B cell (primary cell): ENCODE results near the gene NPAS1. TPM values are rescaled to one million over a fixed set of nuclear protein-coding genes. Genes with fewer than 3 reads are reported as not detected.

Source experiments
- ATAC-seq: fragments of 200-7000 bp; cut with Tn5 transposase; one replicate; pipeline ENCODE4 v1.10.0; 2021; ENCODE audit warnings: low read depth, mild to moderate bottlenecking, moderate number of reproducible peaks, moderate library complexity
- CTCF ChIA-PET: fragments of 350-600 bp; sonication (Branson Sonifier 250); formaldehyde crosslinking; loops from one replicate; lab custom pipeline; 2021; ENCODE audit warnings: antibody characterized with exemption, inconsistent platforms; lab: Charles Lee
- POLR2A ChIA-PET: fragments of 350-600 bp; sonication (Branson Sonifier 250); formaldehyde crosslinking; loops from one replicate; lab custom pipeline; 2021; ENCODE audit warnings: antibody characterized with exemption; lab: Charles Lee
- DNase-seq: peaks from one replicate; pipeline ENCODE4 v3.0.0; 2013
- H2AFZ ChIP-seq: 2 replicates; pipeline ENCODE4 v1.6.1; 2012; ENCODE audit warnings: mild to moderate bottlenecking, low read depth, low read length; ENCODE audit not compliant: insufficient read depth, poor library complexity, severe bottlenecking
- H3K27ac ChIP-seq, 2 donors: 1 replicate in 1 of 2; 2 replicates in 1 of 2; pipeline ENCODE4 v1.5.1; 2012 to 2013; ENCODE audit warnings: low read length in 2 of 2, mild to moderate bottlenecking in 2 of 2, moderate library complexity in 1 of 2
- H3K27me3 ChIP-seq, 4 experiments: fragments of 200-600 bp in 1 of 4; sonication (generic) in 1 of 4; replicated peaks in 1 of 4; 1 replicate in 2 of 4; 2 replicates in 2 of 4; pipeline versions ENCODE4 v1.6.1 to v1.7.0; 2013 to 2016; ENCODE audit warnings: low read length in 3 of 4, mild to moderate bottlenecking in 2 of 4, mixed read lengths in 1 of 4, moderate library complexity in 1 of 4; ENCODE audit not compliant: insufficient read depth in 4 of 4, control insufficient read depth in 3 of 4; ENCODE audit errors: control extremely low read depth in 1 of 4
- H3K36me3 ChIP-seq, 2 experiments: replicated peaks in 1 of 2; 1 replicate in 1 of 2; 2 replicates in 1 of 2; pipeline versions ENCODE4 v1.6.1 to v1.7.1; 2013; ENCODE audit warnings: low read length in 1 of 2; ENCODE audit not compliant: insufficient read depth in 2 of 2, control insufficient read depth in 1 of 2; ENCODE audit errors: control extremely low read depth in 1 of 2, extremely low read depth in 1 of 2
- H3K4me1 ChIP-seq, 2 donors: fragments of 200-600 bp in 1 of 2; sonication (generic) in 1 of 2; 1 replicate in 1 of 2; 2 replicates in 1 of 2; pipeline versions ENCODE4 v1.5.1 to v1.6.1; 2013 to 2017; ENCODE audit warnings: low read length in 2 of 2; ENCODE audit not compliant: control insufficient read depth in 2 of 2, insufficient read depth in 2 of 2
- H3K4me2 ChIP-seq: replicated peaks from 2 replicates; pipeline ENCODE3; 2012; ENCODE audit warnings: mild to moderate bottlenecking, low read depth, low read length; ENCODE audit not compliant: poor library complexity, severe bottlenecking
- H3K4me3 ChIP-seq, 5 experiments: fragments of 200-600 bp in 1 of 5; sonication (generic) in 1 of 5; 1 replicate in 3 of 5; 2 replicates in 2 of 5; pipeline versions ENCODE4 v1.5.1 to v1.7.0; 2011 to 2016; ENCODE audit warnings: low read length in 4 of 5, mild to moderate bottlenecking in 4 of 5, low read depth in 2 of 5, control low read depth in 1 of 5, moderate library complexity in 1 of 5; ENCODE audit not compliant: insufficient read depth in 1 of 5; ENCODE audit errors: control extremely low read depth in 1 of 5, extremely low read depth in 1 of 5
- H3K79me2 ChIP-seq: fragments of 200-600 bp; sonication (generic); one replicate; pipeline ENCODE4 v1.6.0; 2016; ENCODE audit warnings: low read length; ENCODE audit not compliant: control insufficient read depth, insufficient read depth
- H3K9ac ChIP-seq: fragments of 200-600 bp; sonication (generic); 2 replicates; pipeline ENCODE4 v1.6.1; 2017; ENCODE audit warnings: mild to moderate bottlenecking, low read length, moderate library complexity
- H3K9me3 ChIP-seq, 3 donors: one replicate each; pipeline versions ENCODE4 v1.6.1 to v1.7.1; 2013; ENCODE audit warnings: low read length in 2 of 3; ENCODE audit not compliant: control insufficient read depth in 2 of 3, insufficient read depth in 1 of 3; ENCODE audit errors: control extremely low read depth in 1 of 3
- H4K20me1 ChIP-seq: 2 replicates; pipeline ENCODE4 v1.6.0; 2012; ENCODE audit warnings: mild to moderate bottlenecking, low read length; ENCODE audit not compliant: insufficient read depth, control insufficient read depth, poor library complexity, severe bottlenecking
- H3K27ac Mint-ChIP-seq: one replicate; pipeline ENCODE4 v1.8.0; 2021; ENCODE audit warnings: mixed read lengths
- H3K27me3 Mint-ChIP-seq: one replicate; pipeline ENCODE4 v1.8.0; 2021; ENCODE audit warnings: mixed read lengths
- H3K4me1 Mint-ChIP-seq: one replicate; pipeline ENCODE4 v1.8.0; 2021; ENCODE audit warnings: mixed read lengths
- H3K4me3 Mint-ChIP-seq: one replicate; pipeline ENCODE4 v1.8.0; 2021; ENCODE audit warnings: mixed read lengths
- H3K9me3 Mint-ChIP-seq: one replicate; pipeline ENCODE4 v1.8.0; 2022; ENCODE audit warnings: mixed read lengths; ENCODE audit not compliant: insufficient read depth
- CTCF ChIP-seq: fragments of 200-600 bp; IDR thresholded peaks from one replicate; pipeline ENCODE4 v1.8.0; 2022; ENCODE audit warnings: antibody characterized with exemption, mild to moderate bottlenecking
- EZH2 ChIP-seq: IDR thresholded peaks from 2 replicates; pipeline ENCODE4 v1.6.1; 2012; ENCODE audit warnings: borderline replicate concordance, low read depth, mild to moderate bottlenecking, moderate library complexity, low read length; ENCODE audit not compliant: insufficient read depth, poor library complexity, severe bottlenecking
- WGBS: methylation state at CpG from one replicate; pipeline ENCODE4 v1.1.5; 2013; ENCODE audit warnings: missing lambda C conversion rate; ENCODE audit not compliant: insufficient coverage; 5-methylcytosine and 5-hydroxymethylcytosine counted together
- intact Hi-C: fragments of 100-400 bp; cut with micrococcal nuclease; formaldehyde crosslinking; loops from one replicate; pipeline ENCODE4 v1.10.0; 2022
- polyA plus RNA-seq: library from polyadenylated mRNA; depleted of rRNA; stranded (reverse); fragments of >200 nt; gene quantifications from 2 replicates; pipeline ENCODE4 v1.2.3, GENCODE V29; 2012
- total RNA-seq, 2 donors: library from RNA; stranded (reverse); fragments of 120-200 nt in 1 of 2; gene quantifications; 1 replicate in 1 of 2; 2 replicates in 1 of 2; pipeline versions ENCODE4 v1.2.3 to v1.2.4, GENCODE V29; 2013 to 2022

Gene NPAS1
- total and polyA plus RNA-seq, 2 donors (not counting 1 experiment from before 2014, with no cell fraction given) = 1.1 to 1.7 TPM

DNA sequence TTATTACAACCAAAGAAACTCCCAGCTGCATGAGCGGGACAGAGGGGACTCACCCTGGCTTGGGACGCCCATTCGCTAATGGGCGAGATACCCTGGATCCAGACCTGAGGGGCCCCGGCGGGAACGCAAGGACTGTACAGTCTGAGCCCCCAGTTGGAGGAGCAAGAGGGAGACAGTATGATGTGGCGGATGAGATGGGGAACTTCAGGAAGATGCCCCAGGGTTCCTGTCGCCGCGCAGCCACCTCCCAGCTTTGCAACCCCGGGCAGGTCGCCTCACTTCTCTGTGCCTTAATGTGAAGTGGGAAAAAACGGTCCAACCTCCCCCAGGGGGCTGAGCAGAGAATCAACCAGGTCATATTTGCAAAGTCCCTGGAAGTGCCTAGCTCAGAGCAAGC is 2.5 kb downstream of the NPAS1 start:
- ATAC-seq (no peak), DNase-seq (no peak)
- Histone ChIP-seq H3K36me3 (no peaks in the 10 kb centered on the region), H4K20me1 (no peaks in the 10 kb centered on the region), H3K4me2 (peak overlapping the region; percentile 76), H3K9ac (no peak overlapping the region), H3K9me3 (peaks cover 0 to 11% (median 0%) of the 10 kb centered on the region in 3 donors), H3K27ac (no peak overlapping the region), H2AFZ (no peak overlapping the region), H3K4me3 (no peak overlapping the region), H3K79me2 (no peaks in the 10 kb centered on the region), H3K27me3 (peaks cover 0 to 74% (median 31%) of the 10 kb centered on the region in 4 experiments), H3K4me1 (peaks cover 27 to 31% of the 10 kb centered on the region in 2 donors)
- Mint-ChIP-seq H3K4me3 (no peak overlapping the region), H3K27ac (no peak overlapping the region), H3K27me3 (peaks cover 40% of the 10 kb centered on the region), H3K4me1 (peaks cover 18% of the 10 kb centered on the region), H3K9me3 (no peaks in the 10 kb centered on the region)
- intact Hi-C loops = no loop called here
- ChIA-PET POLR2A (interaction anchor here (0.5 kb wide), 1 partner anchor 254 kb away, joined by 4 read pairs; no protein-coding TSS in a partner anchor), CTCF (interaction anchor here (1.1 to 2.5 kb wide), 2 partner anchors 9 kb away, joined by 5 to 29 read pairs; no protein-coding TSS in a partner anchor)
- TF ChIP-seq CTCF = no peak
- TF ChIP-seq EZH2 = no peak
- WGBS = 47% methylated on average over 13 of the region's 14 CpGs
